ENCODE results near the gene PCDHA1.
"Not testable (repeated sequence)": the region's sequence is repeated elsewhere in the genome, so short reads cannot be mapped to it uniquely, and the experiment has no call there.

Gene PCDHA1

DNA sequence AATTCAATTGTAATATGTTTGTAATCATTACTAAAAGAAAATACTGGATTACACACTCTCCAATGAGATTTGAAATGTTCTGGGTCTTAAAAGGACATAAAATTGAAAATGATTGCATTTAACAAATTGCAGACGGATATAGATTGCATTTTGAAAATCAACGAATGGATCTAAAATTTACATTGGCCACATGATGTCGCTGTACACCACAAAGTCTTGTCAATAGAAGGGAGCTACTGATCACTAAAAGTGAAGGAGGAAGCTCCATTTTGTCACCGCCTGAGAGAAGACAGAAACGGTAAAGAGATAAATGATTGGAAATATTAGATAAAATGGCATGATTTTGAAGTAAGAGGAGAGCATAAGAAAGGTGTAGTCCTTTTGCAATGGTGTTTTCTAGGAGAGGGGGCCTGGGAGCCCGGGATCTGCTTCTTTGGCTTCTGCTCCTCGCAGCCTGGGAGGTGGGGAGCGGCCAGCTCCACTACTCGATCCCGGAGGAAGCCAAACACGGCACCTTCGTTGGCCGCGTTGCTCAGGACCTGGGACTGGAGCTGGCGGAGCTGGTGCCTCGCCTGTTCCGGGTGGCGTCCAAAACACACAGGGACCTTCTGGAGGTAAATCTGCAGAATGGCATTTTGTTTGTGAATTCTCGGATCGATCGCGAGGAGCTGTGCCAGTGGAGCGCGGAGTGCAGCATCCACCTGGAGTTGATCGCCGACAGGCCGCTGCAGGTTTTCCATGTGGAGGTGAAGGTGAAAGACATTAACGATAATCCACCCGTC is at the start of gene PCDHA1:
Gene PCDHA1, plus strand, starts transcription at position 236 of the 782 bp plus-strand sequence.
- ATAC-seq (no peak), DNase-seq (no peak)

DNA sequence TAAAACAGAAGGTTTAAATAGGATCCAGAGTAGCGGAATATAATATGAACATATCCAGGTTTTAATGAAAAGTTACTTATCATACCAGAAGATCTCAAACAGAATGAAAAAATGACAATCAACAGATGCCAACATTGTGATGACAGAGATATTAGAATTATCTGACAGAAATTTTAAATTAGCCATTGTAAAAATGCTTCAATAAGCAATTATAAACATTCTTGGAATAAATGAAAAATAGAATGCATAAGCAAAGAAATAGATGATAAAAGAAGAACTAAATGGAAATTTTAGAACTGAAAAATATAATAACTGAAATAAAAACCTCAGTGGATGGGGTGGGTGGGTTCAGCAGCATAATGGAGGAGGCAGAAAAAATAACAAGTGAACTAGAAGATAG is 48.5 kb upstream of the PCDHA1 start:
- ATAC-seq (no peak), DNase-seq (no peak)

DNA sequence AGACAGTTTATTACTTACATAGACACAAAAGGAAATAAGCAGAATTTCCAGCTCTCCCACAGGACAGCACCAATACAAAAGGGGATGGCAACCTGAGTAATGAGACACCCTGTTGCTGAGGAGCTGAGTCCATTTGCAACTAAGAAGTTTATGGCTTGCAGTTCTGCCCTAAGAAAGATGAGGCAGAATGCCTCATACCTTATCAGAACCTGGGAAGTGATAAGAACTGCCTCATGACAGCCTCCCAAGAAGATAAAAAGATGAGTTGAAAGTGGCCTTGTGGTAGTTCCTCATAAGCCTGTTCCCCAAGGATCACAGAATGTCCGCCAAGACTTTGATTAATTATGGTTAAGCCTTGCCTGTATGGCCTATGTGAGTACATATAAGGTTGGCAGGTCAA is 44.0 kb upstream of the PCDHA1 start:
- DNase-seq (no peak), ATAC-seq (no peak)

DNA sequence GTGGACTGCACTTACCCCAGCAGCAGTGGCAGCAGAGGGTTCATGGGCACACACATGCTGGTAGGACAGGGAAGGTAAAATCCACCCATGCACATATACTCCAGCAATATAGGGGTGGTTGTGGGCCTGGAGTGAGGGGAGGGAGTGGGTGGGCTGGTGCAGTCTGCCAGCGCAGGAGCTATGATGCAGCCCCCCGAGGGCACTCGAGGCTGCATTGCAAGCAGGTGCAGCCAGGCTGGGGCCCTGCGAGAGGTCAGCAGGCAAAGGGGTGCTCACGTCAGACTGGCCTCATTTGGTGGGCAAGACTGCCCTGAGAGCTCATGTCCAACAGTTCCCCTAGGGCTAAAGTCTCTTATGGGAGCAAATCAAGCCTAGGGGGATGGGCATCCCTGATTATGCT is 32.4 kb upstream of the PCDHA1 start:
- ATAC-seq (no peak), DNase-seq (no peak)

DNA sequence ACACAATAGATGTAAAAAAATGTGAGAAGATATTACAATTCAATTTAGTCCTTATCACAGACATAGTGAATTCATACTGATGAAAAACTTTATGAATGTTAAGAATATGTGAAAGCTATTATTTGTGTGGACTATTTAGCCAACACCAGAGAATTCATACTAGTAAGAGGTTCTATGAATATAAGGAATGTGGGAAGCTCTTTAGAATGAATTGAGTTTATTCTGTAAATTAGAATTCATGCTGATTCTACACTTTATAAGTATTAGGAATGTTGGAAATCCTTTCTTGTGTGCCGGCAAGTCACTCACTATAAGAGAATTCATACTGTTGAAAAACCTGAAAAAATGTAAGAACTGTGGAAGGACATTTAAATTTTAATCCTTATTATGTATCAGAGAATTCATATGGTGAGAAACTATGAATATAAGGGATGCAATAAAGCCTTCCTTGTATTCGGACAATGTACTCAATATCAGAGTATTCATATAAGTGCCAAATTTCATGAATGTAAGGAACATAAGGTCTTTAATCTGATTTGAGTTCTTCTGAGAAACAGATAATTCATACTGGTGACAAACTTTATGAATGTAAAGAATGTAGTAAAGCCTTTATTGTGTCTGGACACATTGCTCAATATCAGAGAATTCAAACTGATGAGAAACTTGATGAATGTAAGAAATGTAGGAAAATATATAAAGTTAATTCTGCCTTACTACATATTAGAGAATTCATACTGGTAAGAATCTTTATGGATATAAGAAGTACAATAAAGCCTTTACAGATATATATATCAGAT is 21.6 kb upstream of the PCDHA1 start:
- no peak for ATAC-seq
- no peak for DNase-seq

DNA sequence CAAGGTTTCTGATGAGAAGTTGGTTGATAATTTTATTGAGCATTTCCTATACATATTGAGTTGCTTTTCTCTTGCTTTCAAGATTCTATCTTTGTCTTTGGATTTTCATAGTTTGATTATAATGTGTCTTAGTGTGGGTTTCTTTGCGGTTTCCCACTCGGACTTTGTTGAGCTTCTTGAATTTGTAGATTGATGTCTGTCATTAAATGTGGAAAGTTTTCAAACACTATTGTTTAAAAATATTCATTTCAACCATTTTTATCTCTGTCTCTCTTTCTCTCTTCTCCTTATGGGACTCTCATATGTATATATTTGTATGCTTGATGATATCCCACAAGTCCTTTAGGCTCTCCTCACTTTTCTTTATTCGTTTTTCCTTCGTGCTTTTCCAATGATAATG is 18.5 kb upstream of the PCDHA1 start:
- no peak for ATAC-seq
- DNase-seq, result no peak

DNA sequence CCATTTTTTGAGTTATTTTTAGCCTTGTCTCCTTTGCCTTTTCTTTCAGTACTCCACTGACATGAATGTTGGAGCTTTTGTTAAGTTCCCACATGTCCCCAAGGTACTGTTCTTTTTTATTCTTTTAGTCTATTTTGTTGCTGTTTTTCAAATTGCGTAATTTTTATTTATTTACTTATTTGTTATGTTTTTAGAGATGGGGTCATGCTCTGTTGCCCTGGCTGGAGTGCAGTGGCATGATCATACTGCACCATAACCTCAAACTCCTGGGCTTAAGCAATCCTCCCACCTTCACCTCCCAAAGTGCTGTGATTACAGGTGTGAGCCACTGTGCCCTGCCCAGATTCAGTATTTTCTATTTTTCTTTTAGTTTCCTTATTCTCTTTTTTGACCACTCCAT is 5.4 kb upstream of the PCDHA1 start:
- ATAC-seq (no peak), DNase-seq (no peak)

DNA sequence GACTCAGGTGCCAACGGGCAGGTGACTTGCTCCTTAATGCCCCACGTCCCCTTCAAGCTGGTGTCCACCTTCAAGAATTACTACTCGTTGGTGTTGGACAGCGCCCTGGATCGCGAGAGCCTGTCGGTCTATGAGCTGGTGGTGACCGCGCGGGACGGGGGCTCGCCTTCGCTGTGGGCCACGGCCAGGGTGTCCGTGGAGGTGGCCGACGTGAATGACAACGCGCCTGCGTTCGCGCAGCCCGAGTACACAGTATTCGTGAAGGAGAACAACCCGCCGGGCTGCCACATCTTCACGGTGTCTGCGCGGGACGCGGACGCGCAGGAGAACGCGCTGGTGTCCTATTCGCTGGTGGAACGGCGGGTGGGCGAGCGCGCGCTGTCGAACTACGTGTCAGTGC is 1.5 kb downstream of the PCDHA1 start:
- not testable (repeated sequence) for DNase-seq, ATAC-seq

DNA sequence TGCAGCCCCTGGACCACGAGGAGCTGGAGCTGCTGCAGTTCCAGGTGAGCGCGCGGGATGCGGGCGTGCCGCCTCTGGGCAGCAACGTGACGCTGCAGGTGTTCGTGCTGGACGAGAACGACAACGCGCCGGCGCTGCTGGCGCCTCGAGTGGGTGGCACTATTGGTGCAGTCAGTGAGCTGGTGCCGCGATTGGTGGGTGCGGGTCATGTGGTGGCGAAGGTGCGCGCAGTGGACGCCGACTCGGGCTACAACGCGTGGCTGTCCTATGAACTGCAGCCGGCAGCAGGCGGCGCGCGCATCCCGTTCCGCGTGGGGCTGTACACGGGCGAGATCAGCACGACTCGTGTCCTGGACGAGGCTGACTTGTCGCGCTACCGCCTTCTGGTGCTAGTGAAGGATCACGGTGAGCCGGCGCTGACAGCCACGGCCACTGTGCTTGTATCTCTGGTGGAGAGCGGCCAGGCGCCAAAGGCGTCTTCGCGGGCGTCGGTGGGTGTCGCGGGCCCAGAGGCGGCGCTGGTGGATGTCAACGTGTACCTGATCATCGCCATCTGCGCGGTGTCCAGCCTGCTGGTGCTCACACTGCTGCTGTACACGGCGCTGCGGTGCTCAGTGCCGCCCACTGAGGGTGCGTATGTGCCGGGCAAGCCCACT is 2.0 kb downstream of the PCDHA1 start:
- ATAC-seq, DNase-seq: not testable (repeated sequence)

DNA sequence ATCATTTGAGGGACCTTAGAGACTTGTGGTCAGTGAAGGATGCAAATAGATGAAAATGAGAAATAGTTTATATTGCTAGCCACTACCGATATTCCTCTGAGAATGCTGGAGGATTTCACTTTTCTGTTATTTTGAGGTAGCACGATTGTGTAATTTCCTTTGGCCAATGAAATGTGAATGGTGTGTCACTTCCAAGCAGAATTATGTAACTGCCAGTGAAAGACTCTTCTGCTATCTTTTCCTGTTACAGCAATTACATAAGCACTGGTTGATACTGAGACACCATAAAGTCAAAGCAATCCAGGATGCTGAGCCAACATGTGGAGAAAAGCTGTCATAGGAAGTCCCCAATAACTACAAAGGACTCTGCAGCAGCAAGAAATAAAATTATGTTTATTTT is 5.1 kb downstream of the PCDHA1 start:
- ATAC-seq (no peak), DNase-seq (no peak)

DNA sequence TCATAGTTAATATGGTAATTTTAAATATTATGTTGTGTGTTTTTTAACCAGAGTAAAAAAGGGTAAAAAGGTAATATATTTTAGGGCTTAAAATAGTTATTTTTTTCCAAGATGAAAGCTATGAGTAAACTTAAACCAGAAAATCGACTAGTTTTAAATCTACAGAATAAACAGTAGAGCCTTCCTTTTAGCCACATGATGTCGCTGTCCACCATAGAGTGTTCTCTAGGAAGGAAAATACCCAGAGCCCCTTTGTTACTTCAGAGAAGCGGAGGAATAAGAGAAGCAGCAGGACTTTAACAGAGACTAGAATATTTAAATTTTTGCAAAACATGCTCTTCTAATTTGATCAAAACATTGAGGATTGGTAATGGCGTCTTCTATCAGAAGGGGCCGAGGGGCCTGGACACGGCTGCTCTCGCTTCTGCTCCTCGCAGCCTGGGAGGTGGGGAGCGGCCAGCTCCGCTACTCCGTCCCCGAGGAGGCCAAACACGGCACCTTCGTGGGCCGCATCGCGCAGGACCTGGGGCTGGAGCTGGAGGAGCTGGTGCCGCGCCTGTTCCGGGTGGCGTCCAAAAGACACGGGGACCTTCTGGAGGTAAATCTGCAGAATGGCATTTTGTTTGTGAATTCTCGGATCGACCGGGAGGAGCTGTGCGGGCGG is 8.8 kb downstream of the PCDHA1 start, which contains the start of gene PCDHA2:
Gene PCDHA2, plus strand, starts transcription at position 258 of the 664 bp plus-strand sequence.
- no peak for ATAC-seq
- no peak for DNase-seq

DNA sequence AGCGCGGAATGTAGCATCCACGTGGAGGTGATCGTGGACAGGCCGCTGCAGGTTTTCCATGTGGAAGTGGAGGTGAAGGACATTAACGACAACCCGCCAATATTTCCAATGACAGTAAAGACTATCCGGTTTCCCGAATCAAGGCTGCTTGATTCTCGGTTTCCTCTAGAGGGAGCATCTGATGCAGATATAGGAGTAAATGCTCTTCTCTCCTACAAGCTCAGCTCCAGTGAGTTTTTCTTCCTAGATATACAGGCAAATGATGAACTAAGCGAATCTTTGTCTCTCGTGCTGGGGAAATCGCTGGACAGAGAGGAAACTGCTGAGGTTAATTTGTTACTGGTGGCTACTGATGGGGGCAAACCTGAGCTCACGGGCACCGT is 9.3 kb downstream of the PCDHA1 start:
- DNase-seq, result no peak
- ATAC-seq, result no peak

DNA sequence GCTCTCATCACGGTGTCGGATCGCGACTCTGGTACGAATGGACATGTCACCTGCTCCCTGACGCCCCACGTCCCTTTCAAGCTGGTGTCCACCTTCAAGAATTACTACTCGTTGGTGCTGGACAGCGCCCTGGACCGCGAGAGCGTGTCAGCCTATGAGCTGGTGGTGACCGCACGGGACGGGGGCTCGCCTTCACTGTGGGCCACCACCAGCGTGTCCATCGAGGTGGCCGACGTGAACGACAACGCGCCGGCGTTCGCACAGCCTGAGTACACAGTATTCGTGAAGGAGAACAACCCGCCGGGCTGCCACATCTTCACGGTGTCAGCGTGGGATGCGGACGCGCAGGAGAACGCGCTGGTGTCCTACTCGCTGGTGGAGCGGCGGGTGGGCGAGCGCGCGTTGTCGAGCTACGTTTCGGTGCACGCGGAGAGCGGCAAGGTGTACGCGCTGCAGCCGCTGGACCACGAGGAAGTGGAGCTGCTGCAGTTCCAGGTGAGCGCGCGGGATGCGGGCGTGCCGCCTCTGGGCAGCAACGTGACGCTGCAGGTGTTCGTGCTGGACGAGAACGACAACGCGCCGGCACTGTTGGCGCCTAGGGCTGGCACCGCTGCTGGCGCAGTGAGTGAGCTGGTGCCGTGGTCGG is 10.3 kb downstream of the PCDHA1 start:
- not testable (repeated sequence) for DNase-seq, ATAC-seq

DNA sequence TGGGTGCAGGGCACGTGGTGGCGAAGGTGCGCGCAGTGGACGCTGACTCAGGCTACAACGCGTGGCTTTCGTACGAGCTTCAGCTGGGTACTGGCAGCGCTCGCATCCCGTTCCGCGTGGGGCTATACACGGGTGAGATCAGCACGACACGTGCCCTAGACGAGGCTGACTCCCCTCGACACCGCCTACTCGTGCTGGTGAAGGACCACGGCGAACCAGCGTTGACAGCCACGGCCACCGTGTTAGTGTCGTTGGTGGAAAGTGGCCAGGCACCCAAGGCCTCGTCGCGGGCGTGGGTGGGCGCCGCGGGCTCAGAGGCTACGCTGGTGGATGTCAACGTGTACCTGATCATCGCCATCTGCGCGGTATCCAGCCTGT is 10.8 kb downstream of the PCDHA1 start:
- DNase-seq, result no peak
- ATAC-seq, result no peak

DNA sequence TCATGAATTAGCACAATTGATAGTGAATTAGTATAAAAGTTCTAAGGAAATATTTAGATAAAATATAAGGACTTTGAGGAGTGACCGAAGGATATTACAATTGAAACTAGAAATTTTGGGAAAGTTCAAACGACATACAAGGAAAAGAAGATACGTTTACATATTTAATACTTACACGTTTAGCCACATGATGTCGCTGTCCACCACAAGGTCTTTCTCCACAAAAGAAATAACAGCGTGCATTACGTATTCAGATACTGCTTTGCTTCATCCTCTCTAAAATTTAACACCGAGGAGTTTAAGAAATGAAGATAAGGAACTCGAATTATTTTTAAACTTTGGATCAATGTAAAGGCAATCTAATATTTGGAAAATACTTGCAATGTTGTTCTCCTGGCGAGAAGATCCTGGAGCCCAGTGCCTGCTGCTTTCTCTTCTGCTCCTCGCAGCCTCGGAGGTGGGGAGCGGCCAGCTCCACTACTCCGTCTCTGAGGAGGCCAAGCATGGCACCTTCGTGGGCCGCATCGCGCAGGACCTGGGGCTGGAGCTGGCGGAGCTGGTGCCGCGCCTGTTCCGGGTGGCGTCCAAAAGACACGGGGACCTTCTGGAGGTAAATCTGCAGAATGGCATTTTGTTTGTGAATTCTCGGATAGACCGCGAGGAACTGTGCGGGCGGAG is 15.0 kb downstream of the PCDHA1 start, which contains the start of gene PCDHA3:
Gene PCDHA3, plus strand, starts transcription at position 242 of the 678 bp plus-strand sequence.
- ATAC-seq, result no peak
- no peak for DNase-seq

DNA sequence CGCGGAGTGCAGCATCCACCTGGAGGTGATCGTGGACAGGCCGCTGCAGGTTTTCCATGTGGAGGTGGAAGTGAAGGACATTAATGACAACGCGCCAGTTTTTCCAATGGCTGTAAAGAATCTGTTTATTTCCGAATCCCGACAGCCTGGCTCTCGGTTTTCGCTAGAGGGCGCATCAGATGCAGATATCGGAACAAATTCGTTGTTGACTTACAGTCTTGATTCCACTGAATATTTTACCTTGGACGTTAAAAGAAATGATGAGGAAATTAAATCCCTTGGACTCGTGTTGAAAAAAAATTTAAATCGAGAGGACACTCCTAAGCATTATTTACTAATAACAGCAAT is 15.5 kb downstream of the PCDHA1 start:
- no peak for DNase-seq
- no peak for ATAC-seq

DNA sequence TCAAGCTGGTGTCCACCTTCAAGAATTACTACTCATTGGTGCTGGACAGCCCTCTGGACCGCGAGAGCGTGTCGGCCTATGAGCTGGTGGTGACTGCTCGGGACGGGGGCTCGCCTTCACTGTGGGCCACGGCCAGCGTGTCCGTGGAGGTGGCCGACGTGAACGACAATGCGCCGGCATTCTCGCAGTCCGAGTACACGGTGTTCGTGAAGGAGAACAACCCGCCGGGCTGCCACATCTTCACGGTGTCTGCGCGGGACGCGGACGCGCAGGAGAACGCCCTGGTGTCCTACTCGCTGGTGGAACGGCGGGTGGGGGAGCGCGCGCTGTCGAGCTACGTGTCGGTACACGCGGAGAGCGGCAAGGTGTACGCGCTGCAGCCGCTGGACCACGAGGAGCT is 16.4 kb downstream of the PCDHA1 start:
- DNase-seq, ATAC-seq: not testable (repeated sequence)

DNA sequence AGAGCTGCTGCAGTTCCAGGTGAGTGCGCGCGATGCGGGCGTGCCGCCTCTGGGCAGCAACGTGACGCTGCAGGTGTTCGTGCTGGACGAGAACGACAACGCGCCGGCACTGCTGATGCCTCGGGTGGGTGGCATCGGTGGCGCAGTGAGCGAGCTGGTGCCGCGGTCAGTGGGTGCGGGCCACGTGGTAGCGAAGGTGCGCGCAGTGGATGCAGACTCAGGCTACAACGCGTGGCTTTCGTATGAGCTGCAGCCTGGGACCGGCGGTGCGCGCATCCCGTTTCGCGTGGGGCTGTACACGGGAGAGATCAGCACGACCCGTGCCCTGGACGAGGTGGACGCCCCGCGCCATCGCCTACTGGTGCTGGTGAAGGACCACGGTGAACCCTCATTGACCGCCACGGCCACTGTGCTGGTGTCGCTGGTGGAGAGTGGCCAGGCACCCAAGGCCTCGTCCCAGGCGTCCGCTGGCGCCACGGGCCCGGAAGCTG is 16.9 kb downstream of the PCDHA1 start:
- DNase-seq (no peak), ATAC-seq (no peak)

DNA sequence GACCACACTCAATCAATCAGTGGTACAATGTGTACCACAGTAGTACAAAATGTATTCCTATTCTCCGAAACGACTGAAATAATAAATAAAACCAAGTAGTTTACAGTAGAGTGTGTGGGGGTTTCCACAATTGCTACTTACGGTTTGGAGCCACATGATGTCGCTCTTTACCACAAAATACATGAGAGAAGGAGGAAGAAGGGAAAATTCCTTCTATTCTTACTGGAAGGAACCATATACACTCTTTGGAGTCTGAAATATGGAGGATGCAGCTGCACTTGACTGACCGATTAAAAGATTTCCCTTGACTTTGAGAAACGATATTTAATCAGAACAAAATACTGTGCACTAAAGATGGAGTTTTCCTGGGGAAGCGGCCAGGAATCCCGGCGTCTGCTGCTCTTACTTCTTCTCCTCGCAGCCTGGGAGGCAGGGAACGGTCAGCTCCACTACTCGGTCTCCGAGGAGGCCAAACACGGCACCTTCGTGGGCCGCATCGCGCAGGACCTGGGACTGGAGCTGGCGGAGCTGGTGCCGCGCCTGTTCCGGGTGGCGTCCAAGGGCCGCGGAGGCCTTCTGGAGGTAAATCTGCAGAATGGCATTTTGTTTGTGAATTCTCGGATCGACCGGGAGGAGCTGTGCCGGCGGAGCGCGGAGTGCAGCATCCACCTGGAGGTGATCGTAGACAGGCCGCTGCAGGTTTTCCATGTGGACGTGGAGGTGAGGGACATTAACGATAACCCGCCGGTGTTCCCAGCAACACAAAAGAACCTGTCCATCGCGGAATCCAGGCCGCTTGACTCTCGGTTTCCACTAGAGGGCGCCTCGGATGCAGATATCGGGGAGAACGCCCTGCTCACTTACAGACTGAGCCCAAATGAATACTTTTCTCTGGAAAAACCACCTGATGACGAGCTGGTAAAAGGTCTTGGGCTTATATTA is 21.2 kb downstream of the PCDHA1 start, which contains the start of gene PCDHA4:
Gene PCDHA4, plus strand, starts transcription at position 235 of the 942 bp plus-strand sequence.
- DNase-seq, result peak; percentile 23
- ATAC-seq, result no peak

All from stimulated activated naive CD8-positive, alpha-beta T cell treated with anti-CD3 and anti-CD28 coated beads, Interleukin-15, Interleukin-2, amounts not matched to agents 100 U/mL and 50 U/mL, for 24 hours (primary cell).